ENCODE results near the gene ACOT8.

ACOT8 gene

DNA sequence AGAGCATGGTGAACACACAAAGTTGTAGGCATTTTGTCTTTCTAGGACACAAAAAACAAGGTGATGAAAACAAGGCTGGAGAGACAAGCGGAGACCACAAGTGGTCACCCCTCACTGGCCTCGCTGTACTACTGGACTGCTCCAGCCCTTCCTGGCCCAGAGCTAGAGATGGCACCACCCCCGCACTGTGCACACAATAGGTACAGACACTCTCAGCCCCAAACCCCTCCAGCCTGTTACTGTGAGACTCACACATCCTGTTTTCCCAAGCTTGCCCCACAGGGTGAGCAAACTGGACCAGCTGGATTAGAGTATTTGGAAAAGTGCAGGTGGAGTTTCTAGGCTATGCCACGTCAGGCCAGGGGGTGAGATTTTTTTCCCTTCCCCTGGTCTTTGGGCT is 15.4 kb upstream of the ACOT8 start:
- Histone ChIP-seq H3K27me3 (ENCODE audit: control insufficient read depth in 1 of 2, insufficient read depth in 2 of 2, low read length in 2 of 2) (no peaks in the 10 kb centered on the region), H3K36me3 (ENCODE audit: control insufficient read depth in 1 of 2, insufficient read depth in 2 of 2, low read length in 2 of 2) (peaks cover 1 to 12% of the 10 kb centered on the region in 2 donors), H3K4me1 (ENCODE audit: control insufficient read depth in 1 of 2, insufficient read depth in 2 of 2, low read length in 2 of 2) (peaks cover 0 to 6% of the 10 kb centered on the region in 2 donors), H3K9me3 (ENCODE audit: control insufficient read depth in 1 of 2, low read length in 2 of 2) (no peaks in the 10 kb centered on the region), H3K9ac (ENCODE audit: low read depth in 1 of 2, low read length in 2 of 2) (no peak overlapping the region), H3K4me3 (ENCODE audit: low read depth in 1 of 2, low read length in 2 of 2) (no peak overlapping the region), H3K27ac (ENCODE audit: low read depth, low read length) (no peak overlapping the region)

DNA sequence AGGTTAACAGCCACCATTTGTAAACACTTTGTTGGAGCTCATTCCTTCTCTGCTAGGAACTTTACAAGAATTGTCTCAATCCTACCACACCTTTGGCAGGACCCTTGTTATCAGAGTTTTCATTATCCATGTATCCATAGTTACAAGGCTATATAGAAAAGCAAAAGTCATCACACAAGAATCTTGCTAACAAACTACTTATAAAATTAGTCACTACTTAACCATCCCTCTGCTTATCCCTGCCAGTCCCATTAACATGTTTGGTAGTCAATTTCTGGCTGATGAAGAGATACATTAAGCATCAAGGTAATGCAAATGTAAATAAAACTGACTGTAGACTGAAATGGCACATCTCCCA is 10.6 kb upstream of the ACOT8 start:
- H3K4me3 ChIP-seq (ENCODE audit: low read depth in 1 of 2, low read length in 2 of 2): no peak overlapping the region
- no peaks in the 10 kb centered on the region for H3K36me3 ChIP-seq (ENCODE audit: control insufficient read depth in 1 of 2, insufficient read depth in 2 of 2, low read length in 2 of 2)
- no peak overlapping the region for H3K9ac ChIP-seq (ENCODE audit: low read depth in 1 of 2, low read length in 2 of 2)
- peak overlapping the region; percentile 6 for H3K27ac ChIP-seq (ENCODE audit: low read depth, low read length)
- H3K9me3 ChIP-seq (ENCODE audit: control insufficient read depth in 1 of 2, low read length in 2 of 2): no peaks in the 10 kb centered on the region
- H3K4me1 ChIP-seq (ENCODE audit: control insufficient read depth in 1 of 2, insufficient read depth in 2 of 2, low read length in 2 of 2): peaks cover 11 to 12% of the 10 kb centered on the region in 2 donors
- no peaks in the 10 kb centered on the region for H3K27me3 ChIP-seq (ENCODE audit: control insufficient read depth in 1 of 2, insufficient read depth in 2 of 2, low read length in 2 of 2)

GRCh38 chr20:45867136-45867818 is 10.1 kb upstream of the ACOT8 start:
- no peak overlapping the region for H3K4me3 ChIP-seq (ENCODE audit: low read depth in 1 of 2, low read length in 2 of 2)
- H3K27me3 ChIP-seq (ENCODE audit: control insufficient read depth in 1 of 2, insufficient read depth in 2 of 2, low read length in 2 of 2): no peaks in the 10 kb centered on the region
- peak overlapping the region; percentile 6 for H3K27ac ChIP-seq (ENCODE audit: low read depth, low read length)
- H3K4me1 ChIP-seq (ENCODE audit: control insufficient read depth in 1 of 2, insufficient read depth in 2 of 2, low read length in 2 of 2): peaks cover 12 to 15% of the 10 kb centered on the region in 2 donors
- H3K9me3 ChIP-seq (ENCODE audit: control insufficient read depth in 1 of 2, low read length in 2 of 2): no peaks in the 10 kb centered on the region
- H3K36me3 ChIP-seq (ENCODE audit: control insufficient read depth in 1 of 2, insufficient read depth in 2 of 2, low read length in 2 of 2): no peaks in the 10 kb centered on the region
- H3K9ac ChIP-seq (ENCODE audit: low read depth in 1 of 2, low read length in 2 of 2): no peak overlapping the region

DNA sequence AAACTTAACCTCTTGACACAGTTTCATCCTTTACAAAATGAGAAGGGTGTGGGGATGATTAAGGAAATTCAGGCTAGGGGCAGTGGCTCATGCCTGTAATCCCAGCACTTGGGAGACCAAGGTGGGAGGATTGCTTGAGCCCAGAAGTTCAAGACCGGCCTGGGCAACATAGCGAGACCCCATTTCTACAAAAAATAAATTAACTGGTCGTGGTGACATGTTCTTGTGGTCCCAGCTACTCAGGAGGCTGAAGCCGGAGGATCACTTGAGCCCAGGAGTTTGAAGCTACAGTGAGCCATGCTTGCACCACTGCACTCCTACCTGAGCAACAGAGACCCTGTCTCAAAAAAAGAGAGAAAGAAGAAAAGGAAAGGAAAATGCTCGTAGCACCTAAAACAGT is 9.3 kb upstream of the ACOT8 start:
- Histone ChIP-seq H3K27ac (ENCODE audit: low read depth, low read length) (no peak overlapping the region), H3K4me3 (ENCODE audit: low read depth in 1 of 2, low read length in 2 of 2) (no peak overlapping the region), H3K9ac (ENCODE audit: low read depth in 1 of 2, low read length in 2 of 2) (no peak overlapping the region), H3K36me3 (ENCODE audit: control insufficient read depth in 1 of 2, insufficient read depth in 2 of 2, low read length in 2 of 2) (no peaks in the 10 kb centered on the region), H3K27me3 (ENCODE audit: control insufficient read depth in 1 of 2, insufficient read depth in 2 of 2, low read length in 2 of 2) (no peaks in the 10 kb centered on the region), H3K4me1 (ENCODE audit: control insufficient read depth in 1 of 2, insufficient read depth in 2 of 2, low read length in 2 of 2) (peaks cover 12 to 15% of the 10 kb centered on the region in 2 donors), H3K9me3 (ENCODE audit: control insufficient read depth in 1 of 2, low read length in 2 of 2) (no peaks in the 10 kb centered on the region)

GRCh38 chr20:45863543-45864470 is 6.6 kb upstream of the ACOT8 start:
- no peak overlapping the region for H3K27ac ChIP-seq (ENCODE audit: low read depth, low read length)
- H3K4me3 ChIP-seq (ENCODE audit: low read depth in 1 of 2, low read length in 2 of 2): no peak overlapping the region
- no peaks in the 10 kb centered on the region for H3K27me3 ChIP-seq (ENCODE audit: control insufficient read depth in 1 of 2, insufficient read depth in 2 of 2, low read length in 2 of 2)
- no peaks in the 10 kb centered on the region for H3K36me3 ChIP-seq (ENCODE audit: control insufficient read depth in 1 of 2, insufficient read depth in 2 of 2, low read length in 2 of 2)
- H3K9ac ChIP-seq (ENCODE audit: low read depth in 1 of 2, low read length in 2 of 2): no peak overlapping the region
- H3K4me1 ChIP-seq (ENCODE audit: control insufficient read depth in 1 of 2, insufficient read depth in 2 of 2, low read length in 2 of 2): peaks cover 23 to 29% of the 10 kb centered on the region in 2 donors
- no peaks in the 10 kb centered on the region for H3K9me3 ChIP-seq (ENCODE audit: control insufficient read depth in 1 of 2, low read length in 2 of 2)

DNA sequence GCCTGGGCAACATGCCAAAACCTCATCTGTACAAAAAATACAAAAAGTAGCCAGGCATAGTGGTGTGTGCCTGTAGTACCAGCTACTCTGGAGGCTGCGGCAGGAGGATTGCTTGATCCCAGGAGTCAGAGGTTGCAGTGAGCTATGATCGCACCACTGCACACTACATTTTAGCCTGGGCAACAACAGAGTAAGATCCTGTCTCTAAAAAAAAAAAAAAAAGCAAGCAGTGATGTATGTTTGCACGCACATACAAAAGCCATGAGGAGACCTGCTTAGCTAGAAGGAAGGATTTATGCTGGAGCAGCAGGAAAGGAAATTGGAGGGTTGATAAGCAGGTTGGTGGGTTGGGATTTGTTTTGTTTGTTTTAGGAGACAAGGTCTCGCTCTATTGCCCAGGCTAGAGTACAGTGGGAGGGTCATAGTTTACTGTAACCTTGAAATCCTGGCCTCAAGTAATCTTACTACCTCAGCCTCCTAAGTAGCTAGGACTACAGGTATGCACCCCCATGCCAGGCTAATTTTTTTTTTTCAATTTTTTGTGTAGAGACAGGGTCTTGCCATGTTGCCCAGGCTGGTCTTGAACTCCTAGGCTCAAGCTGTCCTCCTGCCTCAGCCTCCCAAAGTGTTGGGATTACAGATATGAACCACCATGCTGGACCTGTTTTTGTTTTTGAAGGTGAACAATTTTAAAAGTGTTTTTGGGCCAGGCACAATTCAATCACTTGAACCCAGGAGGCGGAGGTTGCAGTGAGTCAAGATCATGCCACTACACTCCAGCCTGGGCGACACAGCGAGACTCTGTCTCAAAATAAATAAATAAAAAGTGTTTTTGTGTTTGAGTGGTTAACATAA is 4.3 kb upstream of the ACOT8 start:
- H3K9ac ChIP-seq (ENCODE audit: low read depth in 1 of 2, low read length in 2 of 2): no peak overlapping the region
- H3K4me3 ChIP-seq (ENCODE audit: low read depth in 1 of 2, low read length in 2 of 2): no peak overlapping the region
- H3K27me3 ChIP-seq (ENCODE audit: control insufficient read depth in 1 of 2, insufficient read depth in 2 of 2, low read length in 2 of 2): no peaks in the 10 kb centered on the region
- H3K36me3 ChIP-seq (ENCODE audit: control insufficient read depth in 1 of 2, insufficient read depth in 2 of 2, low read length in 2 of 2): no peaks in the 10 kb centered on the region
- no peak overlapping the region for H3K27ac ChIP-seq (ENCODE audit: low read depth, low read length)
- peaks cover 18 to 35% of the 10 kb centered on the region in 2 donors for H3K4me1 ChIP-seq (ENCODE audit: control insufficient read depth in 1 of 2, insufficient read depth in 2 of 2, low read length in 2 of 2)
- H3K9me3 ChIP-seq (ENCODE audit: control insufficient read depth in 1 of 2, low read length in 2 of 2): no peaks in the 10 kb centered on the region

DNA sequence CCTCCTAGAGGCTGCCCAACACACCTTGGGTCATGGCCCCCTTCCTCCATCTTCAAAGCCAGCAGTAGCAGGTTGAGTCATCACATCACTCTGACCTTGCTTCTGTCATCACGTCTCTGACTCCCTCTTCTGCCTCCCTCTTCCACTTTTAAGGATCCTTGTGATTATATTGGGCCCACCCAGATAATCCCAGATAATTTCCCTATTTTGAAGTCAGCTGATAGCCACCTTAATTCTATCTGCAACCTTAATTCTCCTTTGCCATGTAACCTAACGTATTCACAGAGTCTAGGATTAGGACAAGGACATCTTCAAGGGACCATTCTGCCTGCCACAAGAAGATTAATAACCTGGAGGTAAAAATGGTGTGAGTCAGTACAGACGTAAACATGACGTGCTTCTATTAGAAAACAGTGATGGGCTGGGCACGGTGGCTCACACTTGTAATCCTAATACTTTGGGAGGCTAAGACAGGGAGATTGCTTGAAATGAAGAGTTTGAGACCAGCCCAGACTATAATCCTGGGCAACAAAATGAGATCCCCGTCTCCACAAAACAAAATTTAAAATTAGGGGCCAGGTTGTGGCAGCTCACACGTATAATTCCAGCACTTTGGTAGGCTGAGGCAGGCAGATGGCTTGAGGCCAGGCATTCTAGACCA is 3.5 kb upstream of the ACOT8 start:
- H3K4me1 ChIP-seq (ENCODE audit: control insufficient read depth in 1 of 2, insufficient read depth in 2 of 2, low read length in 2 of 2): peaks cover 25 to 42% of the 10 kb centered on the region in 2 donors
- H3K36me3 ChIP-seq (ENCODE audit: control insufficient read depth in 1 of 2, insufficient read depth in 2 of 2, low read length in 2 of 2): no peaks in the 10 kb centered on the region
- H3K9me3 ChIP-seq (ENCODE audit: control insufficient read depth in 1 of 2, low read length in 2 of 2): no peaks in the 10 kb centered on the region
- H3K4me3 ChIP-seq (ENCODE audit: low read depth in 1 of 2, low read length in 2 of 2): no peak overlapping the region
- no peak overlapping the region for H3K9ac ChIP-seq (ENCODE audit: low read depth in 1 of 2, low read length in 2 of 2)
- H3K27ac ChIP-seq (ENCODE audit: low read depth, low read length): no peak overlapping the region
- no peaks in the 10 kb centered on the region for H3K27me3 ChIP-seq (ENCODE audit: control insufficient read depth in 1 of 2, insufficient read depth in 2 of 2, low read length in 2 of 2)

GRCh38 chr20:45859916-45860315 is 2.7 kb upstream of the ACOT8 start:
- Histone ChIP-seq H3K36me3 (ENCODE audit: control insufficient read depth in 1 of 2, insufficient read depth in 2 of 2, low read length in 2 of 2) (no peaks in the 10 kb centered on the region), H3K27ac (ENCODE audit: low read depth, low read length) (no peak overlapping the region), H3K4me3 (ENCODE audit: low read depth in 1 of 2, low read length in 2 of 2) (no peak overlapping the region), H3K4me1 (ENCODE audit: control insufficient read depth in 1 of 2, insufficient read depth in 2 of 2, low read length in 2 of 2) (peaks cover 29 to 46% of the 10 kb centered on the region in 2 donors), H3K27me3 (ENCODE audit: control insufficient read depth in 1 of 2, insufficient read depth in 2 of 2, low read length in 2 of 2) (no peaks in the 10 kb centered on the region), H3K9me3 (ENCODE audit: control insufficient read depth in 1 of 2, low read length in 2 of 2) (no peaks in the 10 kb centered on the region), H3K9ac (ENCODE audit: low read depth in 1 of 2, low read length in 2 of 2) (no peak overlapping the region)

DNA sequence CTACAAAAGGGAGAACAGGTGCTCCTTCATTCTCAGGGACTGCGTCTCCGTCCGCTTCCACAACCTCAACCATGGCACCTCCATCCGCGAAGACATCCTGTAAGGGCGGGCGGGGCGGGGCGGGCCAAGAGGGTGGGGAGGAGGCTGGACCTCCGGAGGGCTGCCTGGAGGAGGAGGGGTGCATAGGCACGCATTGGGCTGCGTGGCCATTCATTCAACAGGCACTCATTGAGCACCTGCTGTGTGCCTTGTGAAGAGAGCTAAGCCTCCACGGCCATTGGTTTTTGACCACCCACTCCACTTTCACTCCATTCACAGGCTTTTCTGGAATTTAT is 657 bp upstream of the ACOT8 start:
- Histone ChIP-seq H3K36me3 (ENCODE audit: control insufficient read depth in 1 of 2, insufficient read depth in 2 of 2, low read length in 2 of 2) (peaks cover 2 to 5% of the 10 kb centered on the region in 2 donors), H3K9me3 (ENCODE audit: control insufficient read depth in 1 of 2, low read length in 2 of 2) (no peaks in the 10 kb centered on the region), H3K9ac (ENCODE audit: low read depth in 1 of 2, low read length in 2 of 2) (peak overlapping the region; percentile 72 to 74), H3K4me3 (ENCODE audit: low read depth in 1 of 2, low read length in 2 of 2) (peak overlapping the region; percentile 95 to 98), H3K27me3 (ENCODE audit: control insufficient read depth in 1 of 2, insufficient read depth in 2 of 2, low read length in 2 of 2) (no peaks in the 10 kb centered on the region), H3K4me1 (ENCODE audit: control insufficient read depth in 1 of 2, insufficient read depth in 2 of 2, low read length in 2 of 2) (peaks cover 32 to 47% of the 10 kb centered on the region in 2 donors), H3K27ac (ENCODE audit: low read depth, low read length) (peak overlapping the region; percentile 59)

All from duodenal mucosa (tissue), 2 donors.